Right lobe of liver (tissue), 4 donors: ENCODE measurements around the gene PIAS1.

Experiments
- POLR2A ChIP-seq: fragments of 450-650 bp; IDR thresholded peaks from one replicate; pipeline ENCODE4 v1.6.1; 2017; ENCODE audit warnings: antibody characterized with exemption, mild to moderate bottlenecking
- TF ChIP-seq, protein P1 (sequence below), 4 donors: fragments of 200-600 bp in 3 of 4; fragments of 450-650 bp in 1 of 4; IDR thresholded peaks; one replicate each; pipeline versions ENCODE4 v1.5.1 to v1.8.0; 2016 to 2022; ENCODE audit warnings: antibody characterized with exemption in 4 of 4, mild to moderate bottlenecking in 2 of 4
- donor health status: DM: no; HTN: no; CAD: no.
- donor health status: DM: no; HTN: no; CAD: no.
- donor health status: DM: no; HTN: yes; CAD: no.

GRCh38 chr15:68054628-68055223, 611 bp downstream of the PIAS1 start:
- TF ChIP-seq, protein P1, sequence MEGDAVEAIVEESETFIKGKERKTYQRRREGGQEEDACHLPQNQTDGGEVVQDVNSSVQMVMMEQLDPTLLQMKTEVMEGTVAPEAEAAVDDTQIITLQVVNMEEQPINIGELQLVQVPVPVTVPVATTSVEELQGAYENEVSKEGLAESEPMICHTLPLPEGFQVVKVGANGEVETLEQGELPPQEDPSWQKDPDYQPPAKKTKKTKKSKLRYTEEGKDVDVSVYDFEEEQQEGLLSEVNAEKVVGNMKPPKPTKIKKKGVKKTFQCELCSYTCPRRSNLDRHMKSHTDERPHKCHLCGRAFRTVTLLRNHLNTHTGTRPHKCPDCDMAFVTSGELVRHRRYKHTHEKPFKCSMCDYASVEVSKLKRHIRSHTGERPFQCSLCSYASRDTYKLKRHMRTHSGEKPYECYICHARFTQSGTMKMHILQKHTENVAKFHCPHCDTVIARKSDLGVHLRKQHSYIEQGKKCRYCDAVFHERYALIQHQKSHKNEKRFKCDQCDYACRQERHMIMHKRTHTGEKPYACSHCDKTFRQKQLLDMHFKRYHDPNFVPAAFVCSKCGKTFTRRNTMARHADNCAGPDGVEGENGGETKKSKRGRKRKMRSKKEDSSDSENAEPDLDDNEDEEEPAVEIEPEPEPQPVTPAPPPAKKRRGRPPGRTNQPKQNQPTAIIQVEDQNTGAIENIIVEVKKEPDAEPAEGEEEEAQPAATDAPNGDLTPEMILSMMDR (IDR thresholded peaks at IDR 0.05): no peak
- TF ChIP-seq POLR2A: no peak
